ENCODE data around the gene SRGAP2B. TPM values are rescaled to one million over a fixed set of nuclear protein-coding genes. Genes with fewer than 3 reads are reported as not detected.
"Not testable (repeated sequence)": the region's sequence is repeated elsewhere in the genome, so short reads cannot be mapped to it uniquely, and the experiment has no call there.

SRGAP2B gene
- total RNA-seq, 2 experiments from 2014 or later: 21.8 to 25.3 TPM

GRCh38 chr1:145077872-145078786, 17.0 kb downstream of the SRGAP2B start:
- H3K27ac Mint-ChIP-seq; DNase-seq; H3K4me3 Mint-ChIP-seq; H3K27me3 Mint-ChIP-seq; H3K9me3 Mint-ChIP-seq; H3K4me1 Mint-ChIP-seq (ENCODE audit: low read depth); H3K36me3 Mint-ChIP-seq; intact Hi-C loops (cut with micrococcal nuclease); POLR2A ChIA-PET; CTCF ChIA-PET: not testable (repeated sequence)

- H3K27ac Mint-ChIP-seq; H3K4me1 Mint-ChIP-seq (ENCODE audit: low read depth); DNase-seq; H3K4me3 Mint-ChIP-seq; CTCF ChIA-PET; H3K27me3 Mint-ChIP-seq; H3K36me3 Mint-ChIP-seq; intact Hi-C loops (cut with micrococcal nuclease); POLR2A ChIA-PET; H3K9me3 Mint-ChIP-seq: not testable (repeated sequence)
Observed at GRCh38 chr1:145076877-145077276, 18.3 kb downstream of the SRGAP2B start.

GRCh38 chr1:145074021-145074559, 21.0 kb downstream of the SRGAP2B start:
- CTCF ChIA-PET; DNase-seq; H3K4me3 Mint-ChIP-seq; H3K27me3 Mint-ChIP-seq; H3K4me1 Mint-ChIP-seq (ENCODE audit: low read depth); H3K36me3 Mint-ChIP-seq; H3K27ac Mint-ChIP-seq; POLR2A ChIA-PET; intact Hi-C loops (cut with micrococcal nuclease); H3K9me3 Mint-ChIP-seq: not testable (repeated sequence)

GRCh38 chr1:145071569-145071968, 23.6 kb downstream of the SRGAP2B start:
- intact Hi-C loops (cut with micrococcal nuclease); H3K27ac Mint-ChIP-seq; CTCF ChIA-PET; POLR2A ChIA-PET; H3K9me3 Mint-ChIP-seq; DNase-seq; H3K4me1 Mint-ChIP-seq (ENCODE audit: low read depth); H3K4me3 Mint-ChIP-seq; H3K36me3 Mint-ChIP-seq; H3K27me3 Mint-ChIP-seq: not testable (repeated sequence)

GRCh38 chr1:145066486-145066885, 28.6 kb downstream of the SRGAP2B start:
- POLR2A ChIA-PET; H3K4me1 Mint-ChIP-seq (ENCODE audit: low read depth); H3K27ac Mint-ChIP-seq; DNase-seq; CTCF ChIA-PET; H3K4me3 Mint-ChIP-seq; intact Hi-C loops (cut with micrococcal nuclease); H3K36me3 Mint-ChIP-seq; H3K27me3 Mint-ChIP-seq; H3K9me3 Mint-ChIP-seq: not testable (repeated sequence)

- H3K4me1 Mint-ChIP-seq (ENCODE audit: low read depth); DNase-seq; H3K27ac Mint-ChIP-seq; intact Hi-C loops (cut with micrococcal nuclease); H3K36me3 Mint-ChIP-seq; H3K27me3 Mint-ChIP-seq; POLR2A ChIA-PET; H3K9me3 Mint-ChIP-seq; H3K4me3 Mint-ChIP-seq; CTCF ChIA-PET: not testable (repeated sequence)
Observed at GRCh38 chr1:145065194-145065826, 29.8 kb downstream of the SRGAP2B start.

GRCh38 chr1:145063941-145064648, 31.0 kb downstream of the SRGAP2B start:
- CTCF ChIA-PET; POLR2A ChIA-PET; intact Hi-C loops (cut with micrococcal nuclease); H3K4me1 Mint-ChIP-seq (ENCODE audit: low read depth); H3K27me3 Mint-ChIP-seq; H3K4me3 Mint-ChIP-seq; DNase-seq; H3K27ac Mint-ChIP-seq; H3K36me3 Mint-ChIP-seq; H3K9me3 Mint-ChIP-seq: not testable (repeated sequence)

- H3K36me3 Mint-ChIP-seq; H3K9me3 Mint-ChIP-seq; H3K27me3 Mint-ChIP-seq; H3K4me1 Mint-ChIP-seq (ENCODE audit: low read depth); CTCF ChIA-PET; H3K27ac Mint-ChIP-seq; POLR2A ChIA-PET; H3K4me3 Mint-ChIP-seq; DNase-seq; intact Hi-C loops (cut with micrococcal nuclease): not testable (repeated sequence)
Observed at GRCh38 chr1:145063285-145063684, 31.8 kb downstream of the SRGAP2B start.

GRCh38 chr1:145058184-145058583, 36.9 kb downstream of the SRGAP2B start:
- H3K4me1 Mint-ChIP-seq (ENCODE audit: low read depth); DNase-seq; H3K36me3 Mint-ChIP-seq; H3K9me3 Mint-ChIP-seq; H3K4me3 Mint-ChIP-seq; CTCF ChIA-PET; POLR2A ChIA-PET; H3K27ac Mint-ChIP-seq; intact Hi-C loops (cut with micrococcal nuclease); H3K27me3 Mint-ChIP-seq: not testable (repeated sequence)

GRCh38 chr1:145055217-145055760, 39.8 kb downstream of the SRGAP2B start:
- H3K4me3 Mint-ChIP-seq; intact Hi-C loops (cut with micrococcal nuclease); CTCF ChIA-PET; POLR2A ChIA-PET; H3K4me1 Mint-ChIP-seq (ENCODE audit: low read depth); H3K27me3 Mint-ChIP-seq; H3K36me3 Mint-ChIP-seq; H3K9me3 Mint-ChIP-seq; DNase-seq; H3K27ac Mint-ChIP-seq: not testable (repeated sequence)

- DNase-seq; H3K4me3 Mint-ChIP-seq; H3K36me3 Mint-ChIP-seq; CTCF ChIA-PET; POLR2A ChIA-PET; H3K27me3 Mint-ChIP-seq; H3K9me3 Mint-ChIP-seq; intact Hi-C loops (cut with micrococcal nuclease); H3K27ac Mint-ChIP-seq; H3K4me1 Mint-ChIP-seq (ENCODE audit: low read depth): not testable (repeated sequence)
Observed at GRCh38 chr1:145053428-145053827, 41.7 kb downstream of the SRGAP2B start.

GRCh38 chr1:145052019-145052776, 42.9 kb downstream of the SRGAP2B start:
- H3K4me1 Mint-ChIP-seq (ENCODE audit: low read depth); intact Hi-C loops (cut with micrococcal nuclease); H3K27ac Mint-ChIP-seq; H3K36me3 Mint-ChIP-seq; POLR2A ChIA-PET; H3K27me3 Mint-ChIP-seq; H3K9me3 Mint-ChIP-seq; CTCF ChIA-PET; DNase-seq; H3K4me3 Mint-ChIP-seq: not testable (repeated sequence)
